ENCODE results near the gene GABRB1. TPM values are rescaled to one million over a fixed set of nuclear protein-coding genes. Genes with fewer than 3 reads are reported as not detected.

The GABRB1 gene
- 0.42 and 0.67 TPM in 2 replicates for total RNA-seq
- polyA plus RNA-seq: 1.1 and 1.5 TPM in 2 replicates

- Histone ChIP-seq H3K9me3 (ENCODE audit: low read depth) (no peaks in the 10 kb centered on the region), H3K27me3 (peaks cover 19% of the 10 kb centered on the region), H3K4me1 (ENCODE audit: low read depth) (no peaks in the 10 kb centered on the region), H3K36me3 (no peaks in the 10 kb centered on the region), H3K4me3 (peak within 1 kb of the TSS; percentile 66), H3K27ac (no peak within 1 kb of the TSS)
- peak; percentile 55 to 72 for DNase-seq (ENCODE audit: low read depth in 1 of 2, low spot score in 1 of 2)
- no peak for TF ChIP-seq CTCF (IDR thresholded peaks at IDR 0.05; ENCODE audit: low read depth, low read length)
Observed at GRCh38 chr4:47031011-47031678, at the start of gene GABRB1. Gene GABRB1, plus strand, starts transcription at chr4:47031567.

- no peaks in the 10 kb centered on the region for H3K9me3 ChIP-seq (ENCODE audit: low read depth)
- H3K27me3 ChIP-seq: peaks cover 28% of the 10 kb centered on the region
- no peaks in the 10 kb centered on the region for H3K4me1 ChIP-seq (ENCODE audit: low read depth)
- DNase-seq (ENCODE audit: low read depth in 1 of 2, low spot score in 1 of 2): no peak
- TF ChIP-seq CTCF (IDR thresholded peaks at IDR 0.05; ENCODE audit: low read depth, low read length): no peak
- H3K36me3 ChIP-seq: no peaks in the 10 kb centered on the region
- no peak overlapping the region for H3K4me3 ChIP-seq
- no peak overlapping the region for H3K27ac ChIP-seq
Observed at GRCh38 chr4:46984781-46985180, 46.6 kb upstream of the GABRB1 start.

GRCh38 chr4:46986922-46987638 is 44.3 kb upstream of the GABRB1 start:
- no peak for DNase-seq (ENCODE audit: low read depth in 1 of 2, low spot score in 1 of 2)
- no peak for TF ChIP-seq CTCF (IDR thresholded peaks at IDR 0.05; ENCODE audit: low read depth, low read length)
- H3K36me3 ChIP-seq: no peaks in the 10 kb centered on the region
- H3K27me3 ChIP-seq: peaks cover 51% of the 10 kb centered on the region
- H3K27ac ChIP-seq: no peak overlapping the region
- H3K4me1 ChIP-seq (ENCODE audit: low read depth): no peaks in the 10 kb centered on the region
- H3K9me3 ChIP-seq (ENCODE audit: low read depth): no peaks in the 10 kb centered on the region
- no peak overlapping the region for H3K4me3 ChIP-seq

GRCh38 chr4:46992338-46992737 is 39.0 kb upstream of the GABRB1 start:
- Histone ChIP-seq H3K4me3 (no peak overlapping the region), H3K27ac (no peak overlapping the region), H3K4me1 (ENCODE audit: low read depth) (no peaks in the 10 kb centered on the region), H3K36me3 (no peaks in the 10 kb centered on the region), H3K27me3 (peaks cover 98% of the 10 kb centered on the region), H3K9me3 (ENCODE audit: low read depth) (no peaks in the 10 kb centered on the region)
- DNase-seq (ENCODE audit: low read depth in 1 of 2, low spot score in 1 of 2): no peak
- TF ChIP-seq CTCF (IDR thresholded peaks at IDR 0.05; ENCODE audit: low read depth, low read length): no peak

GRCh38 chr4:46993075-46994006 is 38.0 kb upstream of the GABRB1 start, which contains the start of gene GABRA4:
Gene GABRA4, minus strand, starts transcription at chr4:46993581. Its CDS starts 157 bp downstream, at chr4:46993424.
- Histone ChIP-seq H3K36me3 (no peaks in the 10 kb centered on the region), H3K4me3 (peak within 1 kb of the TSS; percentile 30), H3K27ac (no peak within 1 kb of the TSS), H3K9me3 (ENCODE audit: low read depth) (no peaks in the 10 kb centered on the region), H3K27me3 (peaks cover 98% of the 10 kb centered on the region), H3K4me1 (ENCODE audit: low read depth) (no peaks in the 10 kb centered on the region)
- peak in 1 of 2 donors; percentile 24 for DNase-seq (ENCODE audit: low read depth in 1 of 2, low spot score in 1 of 2)
- no peak for TF ChIP-seq CTCF (IDR thresholded peaks at IDR 0.05; ENCODE audit: low read depth, low read length)

All from cardiac muscle cell (in vitro differentiated cells and primary cell).